ENCODE results near the gene GLI1. TPM values are rescaled to one million over a fixed set of nuclear protein-coding genes. Genes with fewer than 3 reads are reported as not detected.
"Not testable (repeated sequence)": the region's sequence is repeated elsewhere in the genome, so short reads cannot be mapped to it uniquely, and the experiment has no call there.

GLI1 gene
- total RNA-seq, 1 donor from 2014 or later = 5.8 TPM

DNA sequence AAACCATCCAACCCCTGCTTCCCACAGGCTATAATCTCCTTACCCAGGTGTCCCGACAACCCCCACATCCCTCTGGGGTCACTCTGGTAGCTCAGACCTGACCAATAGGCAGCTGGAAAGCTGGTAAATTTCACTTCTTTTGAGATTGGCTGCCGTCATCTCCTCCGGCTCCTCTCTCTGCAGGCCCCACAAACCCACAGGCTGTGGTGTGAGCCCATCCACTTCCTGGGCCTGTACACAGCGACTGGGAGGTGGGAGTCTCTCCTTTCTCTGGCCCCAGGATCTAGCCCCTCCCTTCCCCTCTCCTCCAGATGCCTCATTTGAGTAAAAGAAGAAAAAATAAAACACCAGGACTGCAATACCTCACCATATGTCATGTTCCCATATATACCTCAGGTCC, 24.3 kb upstream of the GLI1 start:
- H3K27ac Mint-ChIP-seq (ENCODE audit: unreplicated experiment) = no peak overlapping the region
- no peak overlapping the region for H3K27ac ChIP-seq (ENCODE audit: low read depth, low read length)

DNA sequence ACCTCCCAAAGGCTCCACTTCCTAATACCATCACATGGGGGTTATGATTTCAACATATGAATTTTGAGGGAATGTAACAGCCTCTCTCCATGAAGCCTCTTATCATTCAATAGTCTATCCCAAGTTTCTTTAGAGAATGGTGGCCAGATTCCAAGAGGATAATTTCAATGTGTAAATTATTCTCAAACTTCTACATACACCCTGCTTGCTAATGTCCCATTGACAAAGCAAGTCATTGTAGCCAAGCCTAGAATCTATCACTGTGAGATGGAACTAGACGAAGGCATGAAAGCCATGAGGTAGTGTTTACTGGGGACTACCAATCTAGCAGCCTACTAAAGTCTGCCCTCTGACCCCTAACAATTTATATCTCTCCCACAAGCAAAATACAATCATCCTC, 21.2 kb upstream of the GLI1 start:
- no peak for TF ChIP-seq EZH2 (IDR thresholded peaks at IDR 0.05; ENCODE audit: insufficient read depth, low read length)
- TF ChIP-seq, protein P1, sequence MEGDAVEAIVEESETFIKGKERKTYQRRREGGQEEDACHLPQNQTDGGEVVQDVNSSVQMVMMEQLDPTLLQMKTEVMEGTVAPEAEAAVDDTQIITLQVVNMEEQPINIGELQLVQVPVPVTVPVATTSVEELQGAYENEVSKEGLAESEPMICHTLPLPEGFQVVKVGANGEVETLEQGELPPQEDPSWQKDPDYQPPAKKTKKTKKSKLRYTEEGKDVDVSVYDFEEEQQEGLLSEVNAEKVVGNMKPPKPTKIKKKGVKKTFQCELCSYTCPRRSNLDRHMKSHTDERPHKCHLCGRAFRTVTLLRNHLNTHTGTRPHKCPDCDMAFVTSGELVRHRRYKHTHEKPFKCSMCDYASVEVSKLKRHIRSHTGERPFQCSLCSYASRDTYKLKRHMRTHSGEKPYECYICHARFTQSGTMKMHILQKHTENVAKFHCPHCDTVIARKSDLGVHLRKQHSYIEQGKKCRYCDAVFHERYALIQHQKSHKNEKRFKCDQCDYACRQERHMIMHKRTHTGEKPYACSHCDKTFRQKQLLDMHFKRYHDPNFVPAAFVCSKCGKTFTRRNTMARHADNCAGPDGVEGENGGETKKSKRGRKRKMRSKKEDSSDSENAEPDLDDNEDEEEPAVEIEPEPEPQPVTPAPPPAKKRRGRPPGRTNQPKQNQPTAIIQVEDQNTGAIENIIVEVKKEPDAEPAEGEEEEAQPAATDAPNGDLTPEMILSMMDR (IDR thresholded peaks at IDR 0.05; ENCODE audit: insufficient read depth, low read depth, low read length) = no peak
- Histone ChIP-seq H4K20me1 (ENCODE audit: insufficient read depth, low read length) (no peaks in the 10 kb centered on the region), H3K79me2 (ENCODE audit: insufficient read depth, low read length) (no peaks in the 10 kb centered on the region), H3K27me3 (ENCODE audit: insufficient read depth, low read length) (no peaks in the 10 kb centered on the region), H3K4me1 (ENCODE audit: insufficient read depth, low read length) (no peaks in the 10 kb centered on the region), H3K9ac (ENCODE audit: low read length) (no peak overlapping the region), H3K36me3 (ENCODE audit: insufficient read depth, low read length) (no peaks in the 10 kb centered on the region), H3K4me3 (ENCODE audit: insufficient read depth, low read depth, low read length) (no peak overlapping the region), H2AFZ (ENCODE audit: low read depth, low read length) (no peak overlapping the region), H3K9me3 (ENCODE audit: insufficient read depth, low read depth, low read length) (no peaks in the 10 kb centered on the region), H3K4me2 (ENCODE audit: low read length) (no peak overlapping the region), H3K27ac (ENCODE audit: low read depth, low read length) (no peak overlapping the region)
- H3K27ac Mint-ChIP-seq (ENCODE audit: unreplicated experiment) = no peak overlapping the region
- peaks cover 2% of the 10 kb centered on the region for H3K4me1 Mint-ChIP-seq (ENCODE audit: low read depth, unreplicated experiment)
- FAIRE-seq = no peak
- H3K27me3 Mint-ChIP-seq (ENCODE audit: low read depth, unreplicated experiment) = peaks cover 6% of the 10 kb centered on the region
- no peak overlapping the region for H3K4me3 Mint-ChIP-seq (ENCODE audit: unreplicated experiment)
- no peaks in the 10 kb centered on the region for H3K9me3 Mint-ChIP-seq (ENCODE audit: unreplicated experiment)
- DNase-seq (ENCODE audit: low read depth) = no peak
- no peaks in the 10 kb centered on the region for H3K36me3 Mint-ChIP-seq (ENCODE audit: low read depth, unreplicated experiment)

More for the DNA sequence above, 24.3 kb upstream of the GLI1 start:
- FAIRE-seq (no peak), DNase-seq (ENCODE audit: low read depth) (no peak)
- Mint-ChIP-seq H3K36me3 (ENCODE audit: low read depth, unreplicated experiment) (no peaks in the 10 kb centered on the region), H3K4me1 (ENCODE audit: low read depth, unreplicated experiment) (peaks cover 3% of the 10 kb centered on the region), H3K9me3 (ENCODE audit: unreplicated experiment) (no peaks in the 10 kb centered on the region), H3K4me3 (ENCODE audit: unreplicated experiment) (no peak overlapping the region), H3K27me3 (ENCODE audit: low read depth, unreplicated experiment) (peaks cover 6% of the 10 kb centered on the region)
- H3K4me3 ChIP-seq (ENCODE audit: insufficient read depth, low read depth, low read length) = no peak overlapping the region
- no peaks in the 10 kb centered on the region for H3K27me3 ChIP-seq (ENCODE audit: insufficient read depth, low read length)
- TF ChIP-seq, protein P1 (IDR thresholded peaks at IDR 0.05; ENCODE audit: insufficient read depth, low read depth, low read length) = no peak
- no peak for TF ChIP-seq EZH2 (IDR thresholded peaks at IDR 0.05; ENCODE audit: insufficient read depth, low read length)
- peaks cover 2% of the 10 kb centered on the region for H3K79me2 ChIP-seq (ENCODE audit: insufficient read depth, low read length)
- H2AFZ ChIP-seq (ENCODE audit: low read depth, low read length) = no peak overlapping the region
- H3K4me2 ChIP-seq (ENCODE audit: low read length) = no peak overlapping the region
- no peaks in the 10 kb centered on the region for H4K20me1 ChIP-seq (ENCODE audit: insufficient read depth, low read length)
- no peaks in the 10 kb centered on the region for H3K36me3 ChIP-seq (ENCODE audit: insufficient read depth, low read length)
- no peaks in the 10 kb centered on the region for H3K9me3 ChIP-seq (ENCODE audit: insufficient read depth, low read depth, low read length)
- no peak overlapping the region for H3K9ac ChIP-seq (ENCODE audit: low read length)
- H3K4me1 ChIP-seq (ENCODE audit: insufficient read depth, low read length) = no peaks in the 10 kb centered on the region

DNA sequence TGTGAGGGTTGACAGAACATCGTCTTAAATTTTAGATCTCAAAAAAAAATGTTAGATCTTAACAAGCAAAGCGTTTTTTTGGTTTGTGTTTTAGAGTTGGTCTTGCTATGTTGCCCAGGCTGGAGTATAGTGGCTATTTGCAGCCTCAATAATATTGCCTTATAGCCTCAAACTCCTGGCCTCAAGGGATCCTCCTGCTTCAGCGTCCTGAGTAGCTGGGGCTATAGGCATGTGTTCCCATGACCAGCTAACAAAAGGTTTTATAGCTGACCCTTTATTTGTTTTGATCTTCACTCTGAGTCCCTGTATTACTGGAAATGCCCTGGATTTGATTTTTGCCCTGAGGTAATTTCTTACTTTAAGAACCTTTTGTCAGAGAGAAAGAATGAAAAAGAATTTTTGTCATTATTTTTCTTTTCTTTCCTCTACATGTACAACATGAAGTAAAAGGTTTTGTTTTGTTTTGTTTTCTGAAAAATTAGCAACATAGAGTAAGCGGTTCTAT, 19.8 kb upstream of the GLI1 start:
- Histone ChIP-seq H3K27ac (ENCODE audit: low read depth, low read length) (no peak overlapping the region), H3K9ac (ENCODE audit: low read length) (no peak overlapping the region), H2AFZ (ENCODE audit: low read depth, low read length) (no peak overlapping the region), H3K27me3 (ENCODE audit: insufficient read depth, low read length) (no peaks in the 10 kb centered on the region), H3K4me3 (ENCODE audit: insufficient read depth, low read depth, low read length) (no peak overlapping the region), H3K36me3 (ENCODE audit: insufficient read depth, low read length) (no peaks in the 10 kb centered on the region), H3K4me2 (ENCODE audit: low read length) (no peak overlapping the region), H3K4me1 (ENCODE audit: insufficient read depth, low read length) (no peaks in the 10 kb centered on the region), H3K9me3 (ENCODE audit: insufficient read depth, low read depth, low read length) (no peaks in the 10 kb centered on the region), H3K79me2 (ENCODE audit: insufficient read depth, low read length) (no peaks in the 10 kb centered on the region), H4K20me1 (ENCODE audit: insufficient read depth, low read length) (no peaks in the 10 kb centered on the region)
- TF ChIP-seq, protein P1 (IDR thresholded peaks at IDR 0.05; ENCODE audit: insufficient read depth, low read depth, low read length) = no peak
- TF ChIP-seq EZH2 (IDR thresholded peaks at IDR 0.05; ENCODE audit: insufficient read depth, low read length) = no peak
- H3K9me3 Mint-ChIP-seq (ENCODE audit: unreplicated experiment) = no peaks in the 10 kb centered on the region
- H3K36me3 Mint-ChIP-seq (ENCODE audit: low read depth, unreplicated experiment) = no peaks in the 10 kb centered on the region
- peaks cover 2% of the 10 kb centered on the region for H3K4me1 Mint-ChIP-seq (ENCODE audit: low read depth, unreplicated experiment)
- no peak overlapping the region for H3K4me3 Mint-ChIP-seq (ENCODE audit: unreplicated experiment)
- no peak for FAIRE-seq
- no peak for DNase-seq (ENCODE audit: low read depth)
- H3K27ac Mint-ChIP-seq (ENCODE audit: unreplicated experiment) = no peak overlapping the region
- H3K27me3 Mint-ChIP-seq (ENCODE audit: low read depth, unreplicated experiment) = peaks cover 6% of the 10 kb centered on the region

DNA sequence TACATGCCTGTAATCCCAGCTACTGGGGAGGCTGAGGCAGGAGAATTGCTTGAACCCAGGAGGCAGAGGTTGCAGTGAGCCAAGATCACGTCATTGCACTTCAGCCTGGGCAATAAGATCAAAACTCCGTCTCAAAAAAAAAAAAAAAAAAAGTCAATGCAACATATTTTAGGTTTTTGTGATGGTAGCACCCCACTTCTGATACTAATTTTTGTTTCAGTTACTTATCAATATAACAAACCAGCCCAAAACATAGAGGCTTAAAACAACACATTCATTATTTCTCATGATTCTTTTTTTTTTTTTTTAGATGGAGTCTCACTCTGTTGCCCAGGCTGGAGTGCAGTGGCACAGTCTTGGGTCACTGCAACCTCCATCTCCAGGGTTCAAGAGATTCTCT, 18.2 kb upstream of the GLI1 start:
- not testable (repeated sequence) for H3K4me1 ChIP-seq (ENCODE audit: insufficient read depth, low read length); H3K4me3 ChIP-seq (ENCODE audit: insufficient read depth, low read depth, low read length); H3K9ac ChIP-seq (ENCODE audit: low read length); H3K4me3 Mint-ChIP-seq (ENCODE audit: unreplicated experiment); H3K27me3 ChIP-seq (ENCODE audit: insufficient read depth, low read length); H4K20me1 ChIP-seq (ENCODE audit: insufficient read depth, low read length); FAIRE-seq; H3K36me3 ChIP-seq (ENCODE audit: insufficient read depth, low read length); H3K27ac Mint-ChIP-seq (ENCODE audit: unreplicated experiment); DNase-seq (ENCODE audit: low read depth); H3K4me2 ChIP-seq (ENCODE audit: low read length); H3K9me3 Mint-ChIP-seq (ENCODE audit: unreplicated experiment); H2AFZ ChIP-seq (ENCODE audit: low read depth, low read length); H3K27ac ChIP-seq (ENCODE audit: low read depth, low read length); H3K36me3 Mint-ChIP-seq (ENCODE audit: low read depth, unreplicated experiment); H3K4me1 Mint-ChIP-seq (ENCODE audit: low read depth, unreplicated experiment); H3K79me2 ChIP-seq (ENCODE audit: insufficient read depth, low read length); H3K9me3 ChIP-seq (ENCODE audit: insufficient read depth, low read depth, low read length); H3K27me3 Mint-ChIP-seq (ENCODE audit: low read depth, unreplicated experiment)

Data from astrocyte (in vitro differentiated cells and primary cell).